IMR-90 (cell line): ENCODE measurements around the gene SERPINC1. TPM values are rescaled to one million over a fixed set of nuclear protein-coding genes. Genes with fewer than 3 reads are reported as not detected.

Experiments
- ATAC-seq: fragments of 200-7000 bp; cut with Tn5 transposase; 2 replicates; pipeline ENCODE4 v1.9.1; 2020; ENCODE audit warnings: low read depth, mild to moderate bottlenecking, moderate library complexity
- BruUV-seq: library from RNA; stranded (reverse); fragments of 400-500 nt; replicated peaks from 2 replicates; lab custom pipeline; 2021; lab: Mats Ljungman, UMichigan
- CTCF ChIA-PET: fragments of 300-600 bp; formaldehyde crosslinking; extraction: SDS; loops from one replicate; lab custom pipeline; 2021; ENCODE audit warnings: antibody characterized with exemption; lab: Yijun Ruan, JAX
- POLR2A ChIA-PET: fragments of 300-600 bp; sonication (Branson Sonifier 250); formaldehyde crosslinking; loops from one replicate; lab custom pipeline; 2022; ENCODE audit warnings: antibody characterized with exemption; ENCODE audit not compliant: unreplicated experiment; lab: Charles Lee
- DNase-seq: peaks from one replicate; pipeline ENCODE4 v3.0.0; 2013
- H2AFZ ChIP-seq: replicated peaks from 2 replicates; pipeline ENCODE3; 2013; ENCODE audit warnings: low read length, mild to moderate bottlenecking; ENCODE audit not compliant: poor library complexity
- H2AK5ac ChIP-seq: 2 replicates; pipeline ENCODE4 v1.6.1; 2013; ENCODE audit warnings: low read depth, low read length, inconsistent platforms
- H2AK9ac ChIP-seq: replicated peaks from 2 replicates; pipeline ENCODE3; 2013; ENCODE audit warnings: mild to moderate bottlenecking, low read depth, low read length, moderate library complexity; ENCODE audit not compliant: poor library complexity
- H2BK120ac ChIP-seq: 2 replicates; pipeline ENCODE4 v1.6.1; 2013; ENCODE audit warnings: low read depth, low read length, inconsistent platforms
- H2BK15ac ChIP-seq: 3 replicates; pipeline ENCODE4 v1.6.1; 2013; ENCODE audit warnings: low read depth, low read length, inconsistent platforms
- H2BK20ac ChIP-seq: 2 replicates; pipeline ENCODE4 v1.6.1; 2013; ENCODE audit warnings: low read depth, mild to moderate bottlenecking, inconsistent platforms, low read length, moderate library complexity
- H2BK5ac ChIP-seq: 2 replicates; pipeline ENCODE4 v1.6.1; 2013; ENCODE audit warnings: mild to moderate bottlenecking, low read depth, low read length, inconsistent platforms; ENCODE audit not compliant: poor library complexity, severe bottlenecking
- H3K14ac ChIP-seq: replicated peaks from 2 replicates; pipeline ENCODE4 v1.6.1; 2013; ENCODE audit warnings: low read depth, low read length, inconsistent platforms
- H3K18ac ChIP-seq: 2 replicates; pipeline ENCODE4 v1.6.1; 2013; ENCODE audit warnings: low read depth, low read length, control low read depth
- H3K23ac ChIP-seq: 2 replicates; pipeline ENCODE4 v1.6.1; 2013; ENCODE audit warnings: low read depth, low read length, inconsistent platforms
- H3K27ac ChIP-seq: 2 replicates; pipeline ENCODE4 v1.5.1; 2013; ENCODE audit warnings: mild to moderate bottlenecking, control low read depth, low read length; ENCODE audit not compliant: insufficient read depth
- H3K27me3 ChIP-seq: 2 replicates; pipeline ENCODE4 v1.6.1; 2013; ENCODE audit warnings: low read length; ENCODE audit not compliant: control insufficient read depth, insufficient read depth
- H3K36me3 ChIP-seq: 2 replicates; pipeline ENCODE4 v1.6.1; 2013; ENCODE audit warnings: low read length, mixed read lengths; ENCODE audit not compliant: control insufficient read depth, insufficient read depth
- H3K4ac ChIP-seq: 2 replicates; pipeline ENCODE4 v1.6.1; 2013; ENCODE audit warnings: low read depth, low read length, inconsistent platforms
- H3K4me1 ChIP-seq: 2 replicates; pipeline ENCODE4 v1.6.1; 2013; ENCODE audit warnings: low read length, mixed read lengths; ENCODE audit not compliant: control insufficient read depth, insufficient read depth
- H3K4me2 ChIP-seq: 2 replicates; pipeline ENCODE4 v1.6.1; 2013; ENCODE audit warnings: low read depth, mild to moderate bottlenecking, control low read depth, low read length, moderate library complexity
- H3K4me3 ChIP-seq: 2 replicates; pipeline ENCODE4 v1.5.1; 2013; ENCODE audit warnings: low read depth, mild to moderate bottlenecking, control low read depth, low read length, moderate library complexity; ENCODE audit not compliant: insufficient read depth
- H3K56ac ChIP-seq: 2 replicates; pipeline ENCODE4 v1.6.1; 2013; ENCODE audit warnings: low read length, inconsistent platforms; ENCODE audit not compliant: insufficient read depth; ENCODE audit errors: extremely low read depth
- H3K79me1 ChIP-seq, 2 experiments: 2 replicates each; pipeline ENCODE4 v1.6.1; 2013; ENCODE audit warnings: low read length in 2 of 2, inconsistent platforms in 1 of 2, low read depth in 1 of 2
- H3K9ac ChIP-seq: 2 replicates; pipeline ENCODE4 v1.6.1; 2013; ENCODE audit warnings: low read depth, low read length, control low read depth
- H3K9me1 ChIP-seq: 2 replicates; pipeline ENCODE4 v1.6.1; 2013; ENCODE audit warnings: low read length, inconsistent platforms; ENCODE audit not compliant: insufficient read depth
- H3K9me3 ChIP-seq: 2 replicates; pipeline ENCODE4 v1.6.1; 2013; ENCODE audit warnings: low read length; ENCODE audit not compliant: control insufficient read depth, insufficient read depth
- H4K20me1 ChIP-seq: 2 replicates; pipeline ENCODE4 v1.6.1; 2013; ENCODE audit warnings: low read length, inconsistent platforms; ENCODE audit not compliant: insufficient read depth
- H4K5ac ChIP-seq: 2 replicates; pipeline ENCODE4 v1.6.1; 2013; ENCODE audit warnings: mild to moderate bottlenecking, low read depth, low read length, control low read depth
- H4K8ac ChIP-seq, 2 experiments: 2 replicates each; pipeline ENCODE4 v1.6.1; 2013; ENCODE audit warnings: low read depth in 2 of 2, low read length in 2 of 2, control low read depth in 1 of 2, inconsistent platforms in 1 of 2
- H4K91ac ChIP-seq: 2 replicates; pipeline ENCODE4 v1.6.1; 2013; ENCODE audit warnings: low read depth, low read length, inconsistent platforms; ENCODE audit not compliant: insufficient read depth
- BHLHE40 ChIP-seq: fragments of 150-350 bp; IDR thresholded peaks from 2 replicates; pipeline ENCODE4 v1.6.1; 2016; ENCODE audit warnings: mild to moderate bottlenecking, low read depth, low read length
- CEBPB ChIP-seq: IDR thresholded peaks from 2 replicates; pipeline ENCODE4 v1.6.1; 2012; ENCODE audit warnings: low read depth, low read length, improper control_type of control experiment
- CHD1 ChIP-seq: IDR thresholded peaks from 2 replicates; pipeline ENCODE4 v1.6.1; 2012; ENCODE audit warnings: low read depth, low read length, improper control_type of control experiment
- FOS ChIP-seq: fragments of 150-350 bp; IDR thresholded peaks from 2 replicates; pipeline ENCODE4 v1.6.1; 2016; ENCODE audit warnings: low read depth, low read length
- MAFK ChIP-seq: IDR thresholded peaks from 2 replicates; pipeline ENCODE4 v1.6.1; 2012; ENCODE audit warnings: low read depth, low read length, improper control_type of control experiment
- MAZ ChIP-seq: IDR thresholded peaks from 2 replicates; pipeline ENCODE4 v1.6.1; 2012; ENCODE audit warnings: low read depth, mild to moderate bottlenecking, low read length, improper control_type of control experiment, moderate library complexity, borderline replicate concordance
- MXI1 ChIP-seq: IDR thresholded peaks from 2 replicates; pipeline ENCODE4 v1.6.1; 2012; ENCODE audit warnings: low read depth, mild to moderate bottlenecking, low read length, moderate library complexity, borderline replicate concordance
- NFE2L2 ChIP-seq: fragments of 150-350 bp; IDR thresholded peaks from 2 replicates; pipeline ENCODE4 v1.6.1; 2016; ENCODE audit warnings: low read depth, mild to moderate bottlenecking, low read length
- POLR2A ChIP-seq: IDR thresholded peaks from 2 replicates; pipeline ENCODE4 v1.6.1; 2012; ENCODE audit warnings: mild to moderate bottlenecking, low read depth, low read length
- RAD21 ChIP-seq: IDR thresholded peaks from 2 replicates; pipeline ENCODE4 v1.6.1; 2012; ENCODE audit warnings: low read length, improper control_type of control experiment
- RFX5 ChIP-seq: IDR thresholded peaks from 2 replicates; pipeline ENCODE4 v1.8.0; 2012; ENCODE audit warnings: low read depth, mild to moderate bottlenecking, low read length, moderate library complexity
- SMC3 ChIP-seq: fragments of 150-350 bp; IDR thresholded peaks from 2 replicates; pipeline ENCODE4 v1.6.1; 2016; ENCODE audit warnings: low read depth, mild to moderate bottlenecking, antibody characterized with exemption, low read length, moderate library complexity
- whole genome bisulfite sequencing, 2 experiments: methylation state at CpG; one replicate each; pipeline versions ENCODE4 v1.1.5 to v1.1.7; 2013; ENCODE audit warnings: missing lambda C conversion rate in 2 of 2; ENCODE audit not compliant: insufficient read length in 1 of 2; ENCODE audit errors: extremely low coverage in 2 of 2; 5-methylcytosine and 5-hydroxymethylcytosine counted together
- dilution Hi-C: fragments of 300-500 bp; cut with HindIII; formaldehyde crosslinking; loops from one replicate; pipeline ENCODE4 v1.14.3; 2018; ENCODE audit warnings: low sequenced_read_pairs; ENCODE audit not compliant: unreplicated experiment
- in situ Hi-C: fragments of 300-500 bp; cut with MboI; formaldehyde crosslinking; loops from 3 replicates; pipeline ENCODE4 v1.14.3; 2019; ENCODE audit warnings: low sequenced_read_pairs, inconsistent platforms, mixed read lengths
- intact Hi-C: fragments of 100-400 bp; cut with micrococcal nuclease; formaldehyde crosslinking; loops from 2 replicates; pipeline ENCODE4 v1.10.0; 2022
- polyA plus RNA-seq, 3 experiments: library from polyadenylated mRNA; depleted of rRNA; stranded (reverse); fragments of >200 nt; gene quantifications; 2 replicates each; pipeline ENCODE4 v1.2.3, GENCODE V29; 2012; ENCODE audit warnings: low replicate concordance in 1 of 3
- total RNA-seq: library from RNA; depleted of rRNA; stranded (reverse); fragments of >200 nt; gene quantifications from 2 replicates; pipeline ENCODE4 v1.2.3, GENCODE V29; 2012
- TF ChIP-seq, protein P1 (sequence below): conservative IDR thresholded peaks from 2 replicates; pipeline ENCODE4 v1.5.1; 2012; ENCODE audit warnings: mild to moderate bottlenecking, low read depth, low read length, improper control_type of control experiment
- TF ChIP-seq, protein P2 (sequence below): fragments of 150-350 bp; IDR thresholded peaks from 2 replicates; pipeline ENCODE4 v1.6.1; 2016; ENCODE audit warnings: low read depth, mild to moderate bottlenecking, low read length, moderate library complexity, borderline replicate concordance
- TF ChIP-seq, protein P3 (sequence below): fragments of 150-350 bp; IDR thresholded peaks from 2 replicates; pipeline ENCODE4 v1.6.1; 2017; ENCODE audit warnings: mild to moderate bottlenecking, antibody characterized with exemption, low read length, low read depth

The SERPINC1 gene
- total and polyA plus RNA-seq, 2 of the 4 experiments (the other 2 are of a cell fraction), result not detected

DNA sequence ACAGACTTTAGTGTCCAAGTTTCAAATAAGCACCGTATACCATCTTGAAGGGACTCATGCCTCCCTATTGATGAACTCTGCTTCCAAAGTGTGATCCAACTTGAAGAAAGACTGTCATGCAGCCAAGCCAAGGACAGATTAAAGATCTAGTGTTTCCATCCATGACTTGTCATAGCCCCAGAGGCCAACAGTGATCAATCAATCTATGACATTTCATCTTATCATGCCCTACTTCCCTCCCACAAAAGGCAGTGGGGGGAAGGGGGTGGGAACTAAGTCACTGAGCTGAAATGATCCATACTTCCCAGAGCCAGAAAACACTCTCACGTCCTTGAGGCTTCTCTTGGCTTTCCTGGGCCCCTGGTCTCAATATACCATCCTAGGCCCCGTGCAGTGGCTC is 4.0 kb downstream of the SERPINC1 start:
- in situ Hi-C loops, result no loop called here

More for the DNA sequence above, 4.0 kb downstream of the SERPINC1 start:
- H3K27me3 ChIP-seq, result no peaks in the 10 kb centered on the region
- no peaks in the 10 kb centered on the region for H3K79me1 ChIP-seq
- no peak overlapping the region for H3K4me3 ChIP-seq
- no peak overlapping the region for H3K4me2 ChIP-seq
- WGBS, 2 experiments, result 80% methylated on average over 1 of the region's 3 CpGs; no CpG with 5 or more reads in 1 of the 2 experiments
- H2AK9ac ChIP-seq, result no peak overlapping the region
- H3K23ac ChIP-seq, result no peak overlapping the region
- CTCF ChIA-PET, result no interaction called here
- no peak overlapping the region for H2BK120ac ChIP-seq
- no peak overlapping the region for H3K18ac ChIP-seq
- H3K9me3 ChIP-seq, result no peaks in the 10 kb centered on the region
- dilution Hi-C loops, result no loop called here
- H3K9ac ChIP-seq, result no peak overlapping the region
- BruUV-seq, result no TSS peak
- no peak overlapping the region for H3K27ac ChIP-seq
- ATAC-seq, result no peak
- POLR2A ChIA-PET, result no interaction called here
- H2BK5ac ChIP-seq, result no peak overlapping the region
- intact Hi-C loops, result no loop called here
- H3K4ac ChIP-seq, result no peak overlapping the region
- H4K91ac ChIP-seq, result no peak overlapping the region
- H4K8ac ChIP-seq, result no peak overlapping the region
- H4K5ac ChIP-seq, result no peak overlapping the region
- H3K14ac ChIP-seq, result no peak overlapping the region
- TF ChIP-seq POLR2A, result no peak
- TF ChIP-seq RAD21, result no peak
- no peak for TF ChIP-seq RFX5
- TF ChIP-seq, protein P1, sequence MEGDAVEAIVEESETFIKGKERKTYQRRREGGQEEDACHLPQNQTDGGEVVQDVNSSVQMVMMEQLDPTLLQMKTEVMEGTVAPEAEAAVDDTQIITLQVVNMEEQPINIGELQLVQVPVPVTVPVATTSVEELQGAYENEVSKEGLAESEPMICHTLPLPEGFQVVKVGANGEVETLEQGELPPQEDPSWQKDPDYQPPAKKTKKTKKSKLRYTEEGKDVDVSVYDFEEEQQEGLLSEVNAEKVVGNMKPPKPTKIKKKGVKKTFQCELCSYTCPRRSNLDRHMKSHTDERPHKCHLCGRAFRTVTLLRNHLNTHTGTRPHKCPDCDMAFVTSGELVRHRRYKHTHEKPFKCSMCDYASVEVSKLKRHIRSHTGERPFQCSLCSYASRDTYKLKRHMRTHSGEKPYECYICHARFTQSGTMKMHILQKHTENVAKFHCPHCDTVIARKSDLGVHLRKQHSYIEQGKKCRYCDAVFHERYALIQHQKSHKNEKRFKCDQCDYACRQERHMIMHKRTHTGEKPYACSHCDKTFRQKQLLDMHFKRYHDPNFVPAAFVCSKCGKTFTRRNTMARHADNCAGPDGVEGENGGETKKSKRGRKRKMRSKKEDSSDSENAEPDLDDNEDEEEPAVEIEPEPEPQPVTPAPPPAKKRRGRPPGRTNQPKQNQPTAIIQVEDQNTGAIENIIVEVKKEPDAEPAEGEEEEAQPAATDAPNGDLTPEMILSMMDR, result no peak
- no peak for TF ChIP-seq MAZ
- TF ChIP-seq SMC3, result no peak
- no peak for TF ChIP-seq FOS
- no peak for TF ChIP-seq BHLHE40
- no peak for TF ChIP-seq CHD1
- TF ChIP-seq, protein P2, sequence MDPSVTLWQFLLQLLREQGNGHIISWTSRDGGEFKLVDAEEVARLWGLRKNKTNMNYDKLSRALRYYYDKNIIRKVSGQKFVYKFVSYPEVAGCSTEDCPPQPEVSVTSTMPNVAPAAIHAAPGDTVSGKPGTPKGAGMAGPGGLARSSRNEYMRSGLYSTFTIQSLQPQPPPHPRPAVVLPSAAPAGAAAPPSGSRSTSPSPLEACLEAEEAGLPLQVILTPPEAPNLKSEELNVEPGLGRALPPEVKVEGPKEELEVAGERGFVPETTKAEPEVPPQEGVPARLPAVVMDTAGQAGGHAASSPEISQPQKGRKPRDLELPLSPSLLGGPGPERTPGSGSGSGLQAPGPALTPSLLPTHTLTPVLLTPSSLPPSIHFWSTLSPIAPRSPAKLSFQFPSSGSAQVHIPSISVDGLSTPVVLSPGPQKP, result no peak
- TF ChIP-seq NFE2L2, result no peak
- TF ChIP-seq CEBPB, result no peak
- no peak for TF ChIP-seq MAFK
- TF ChIP-seq, protein P3, sequence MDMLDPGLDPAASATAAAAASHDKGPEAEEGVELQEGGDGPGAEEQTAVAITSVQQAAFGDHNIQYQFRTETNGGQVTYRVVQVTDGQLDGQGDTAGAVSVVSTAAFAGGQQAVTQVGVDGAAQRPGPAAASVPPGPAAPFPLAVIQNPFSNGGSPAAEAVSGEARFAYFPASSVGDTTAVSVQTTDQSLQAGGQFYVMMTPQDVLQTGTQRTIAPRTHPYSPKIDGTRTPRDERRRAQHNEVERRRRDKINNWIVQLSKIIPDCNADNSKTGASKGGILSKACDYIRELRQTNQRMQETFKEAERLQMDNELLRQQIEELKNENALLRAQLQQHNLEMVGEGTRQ, result no peak
- no peak for TF ChIP-seq MXI1
- no peak overlapping the region for H2AK5ac ChIP-seq
- no peak for DNase-seq
- H3K56ac ChIP-seq, result no peak overlapping the region
- H2BK20ac ChIP-seq, result no peak overlapping the region
- no peak overlapping the region for H2BK15ac ChIP-seq
- no peak overlapping the region for H2AFZ ChIP-seq
- no peaks in the 10 kb centered on the region for H3K4me1 ChIP-seq
- no peaks in the 10 kb centered on the region for H4K20me1 ChIP-seq
- H3K36me3 ChIP-seq, result no peaks in the 10 kb centered on the region
- H3K9me1 ChIP-seq, result no peaks in the 10 kb centered on the region
